HG03280 (cell line): ENCODE data around the gene ZBTB7A.

Experiments used
- ATAC-seq: cut with Tn5 transposase; IDR thresholded peaks from one replicate; pipeline ENCODE4 v1.9.1; 2021; ENCODE audit warnings: mild to moderate bottlenecking, moderate library complexity; ENCODE audit not compliant: unreplicated experiment

ZBTB7A gene

DNA sequence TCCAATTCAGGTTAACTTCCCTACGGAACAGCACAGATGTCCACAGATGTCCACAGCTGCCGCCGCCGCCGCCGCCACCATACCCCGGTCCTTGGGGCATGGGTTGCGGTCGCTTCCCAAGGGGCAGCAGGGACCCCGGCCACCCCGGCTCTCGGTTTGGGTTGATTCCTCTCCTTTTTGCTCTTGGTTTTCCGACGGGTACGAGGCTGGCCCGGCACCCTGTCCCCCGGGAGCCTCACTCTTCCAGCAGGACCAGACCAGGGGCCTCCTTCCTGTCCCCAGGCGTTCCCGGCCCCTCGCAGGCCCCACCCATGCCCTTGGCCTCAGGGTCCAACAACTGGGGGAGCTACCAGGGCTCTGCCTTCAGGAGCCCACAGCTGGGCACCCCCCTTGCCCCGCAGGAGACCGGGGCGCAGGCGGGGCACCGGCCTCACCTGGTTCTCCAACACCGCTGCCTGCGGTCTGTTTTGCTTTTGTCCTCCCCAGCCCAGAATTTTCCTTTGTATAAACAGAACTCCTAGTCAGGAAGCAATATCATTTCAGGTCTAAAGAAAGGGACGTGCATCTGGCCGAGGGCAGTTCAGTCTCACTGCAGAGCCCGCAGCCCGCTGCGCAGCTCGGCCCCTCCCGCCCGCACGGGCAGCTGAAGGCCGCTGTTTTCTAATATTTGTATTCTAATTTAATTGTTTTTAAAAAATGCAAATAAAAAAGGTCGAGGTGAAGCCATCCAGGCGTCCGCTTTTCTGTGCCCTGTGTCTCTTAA is 27.9 kb downstream of the ZBTB7A start:
- no peak for ATAC-seq

DNA sequence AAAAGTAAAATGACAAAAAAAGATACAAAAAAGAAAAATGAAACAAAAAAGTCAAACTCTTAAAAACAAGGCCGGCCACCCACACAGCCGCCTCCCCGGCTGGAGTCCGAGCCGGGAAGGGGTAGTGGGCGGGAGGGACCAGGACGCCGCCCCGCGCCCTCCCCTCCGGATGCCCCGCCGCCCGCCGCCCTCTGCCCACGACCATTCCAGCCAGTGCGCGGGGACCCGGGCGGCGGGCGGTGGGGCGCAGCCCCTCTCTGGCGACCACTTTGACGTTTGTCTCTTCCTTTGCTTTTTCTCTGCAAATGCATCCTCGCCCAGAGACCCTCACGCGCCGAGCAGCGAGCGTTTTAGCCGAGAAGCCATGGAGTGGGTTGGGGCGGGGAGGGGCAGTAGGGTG is 28.6 kb downstream of the ZBTB7A start:
- ATAC-seq, result no peak

GRCh38 chr19:4037301-4037949 is 29.3 kb downstream of the ZBTB7A start:
- no peak for ATAC-seq

GRCh38 chr19:4036576-4037300 is 30.0 kb downstream of the ZBTB7A start:
- ATAC-seq, result no peak

DNA sequence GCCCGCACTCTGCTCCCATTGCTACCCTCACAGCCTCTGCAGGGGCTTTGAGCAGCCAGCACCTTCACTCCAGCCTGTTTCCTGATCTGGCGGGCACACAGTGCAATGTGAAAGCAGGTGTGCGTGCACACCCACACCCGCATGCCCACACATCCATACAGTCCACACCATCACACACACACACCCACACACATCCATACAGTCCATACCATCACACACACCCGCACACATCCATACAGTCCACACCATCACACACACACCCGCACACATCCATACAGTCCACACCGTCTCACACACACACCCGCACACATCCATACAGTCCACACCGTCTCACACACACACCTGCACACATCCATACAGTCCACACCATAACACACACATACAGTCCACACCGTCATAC is 31.1 kb downstream of the ZBTB7A start:
- ATAC-seq, result no peak

GRCh38 chr19:4035018-4035566 is 31.6 kb downstream of the ZBTB7A start:
- no peak for ATAC-seq

DNA sequence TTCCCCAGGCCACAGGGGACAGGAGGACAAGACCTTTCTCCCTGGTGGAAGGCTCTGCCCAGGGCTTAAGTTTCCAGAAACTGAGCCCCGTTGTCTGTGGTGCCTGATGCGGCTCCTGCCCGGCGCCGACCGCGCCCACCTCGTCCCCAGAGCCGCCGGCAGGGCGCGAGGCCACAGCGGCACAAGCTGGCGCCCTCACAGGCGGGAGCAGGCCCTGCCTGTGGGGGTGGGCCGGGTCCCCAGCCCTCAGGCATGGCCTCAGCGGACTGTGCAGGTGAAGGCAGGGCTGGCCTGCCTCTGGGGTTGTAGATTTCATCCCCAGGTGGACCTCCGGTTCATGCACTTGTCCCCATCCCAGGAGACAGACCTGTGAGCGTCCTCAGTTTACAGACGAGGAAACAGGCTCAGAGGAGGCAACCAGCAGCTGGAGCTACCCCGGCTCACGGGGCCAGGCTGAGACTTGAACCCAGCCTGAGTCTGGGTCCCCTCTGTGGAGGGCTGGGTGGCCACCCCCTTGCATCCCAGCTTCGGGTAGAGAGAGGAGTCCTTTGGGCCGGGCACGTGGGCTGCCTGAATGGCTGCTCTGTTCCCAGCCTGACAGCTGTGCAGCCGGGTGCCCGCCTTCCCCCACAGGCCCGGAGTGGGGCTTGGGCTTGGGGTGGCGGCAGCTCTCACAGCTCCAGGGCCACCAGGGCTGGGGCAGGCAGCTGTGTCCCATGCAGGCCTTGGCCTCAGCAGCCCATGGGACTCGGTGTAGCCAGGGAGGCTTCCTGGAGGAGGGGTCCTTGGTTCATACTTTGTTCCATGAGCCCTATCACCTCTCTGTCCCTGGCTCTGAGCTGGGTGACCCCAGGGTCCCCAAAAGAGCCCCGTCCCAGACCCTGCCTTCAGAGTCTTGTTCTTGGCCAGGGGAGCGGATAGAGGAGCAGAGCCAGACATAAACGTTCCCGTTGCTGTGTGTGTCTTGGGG is 32.4 kb downstream of the ZBTB7A start:
- no peak for ATAC-seq

GRCh38 chr19:4033028-4033956 is 33.4 kb downstream of the ZBTB7A start:
- ATAC-seq, result no peak

GRCh38 chr19:4032436-4032835 is 34.3 kb downstream of the ZBTB7A start:
- ATAC-seq, result no peak

- ATAC-seq, result no peak
Observed at GRCh38 chr19:4031420-4031819, 35.3 kb downstream of the ZBTB7A start.

- no peak for ATAC-seq
Observed at GRCh38 chr19:4030981-4031380, 35.7 kb downstream of the ZBTB7A start.

GRCh38 chr19:4030552-4030951 is 36.1 kb downstream of the ZBTB7A start:
- no peak for ATAC-seq

GRCh38 chr19:4029247-4029614 is 37.5 kb downstream of the ZBTB7A start:
- ATAC-seq, result no peak

DNA sequence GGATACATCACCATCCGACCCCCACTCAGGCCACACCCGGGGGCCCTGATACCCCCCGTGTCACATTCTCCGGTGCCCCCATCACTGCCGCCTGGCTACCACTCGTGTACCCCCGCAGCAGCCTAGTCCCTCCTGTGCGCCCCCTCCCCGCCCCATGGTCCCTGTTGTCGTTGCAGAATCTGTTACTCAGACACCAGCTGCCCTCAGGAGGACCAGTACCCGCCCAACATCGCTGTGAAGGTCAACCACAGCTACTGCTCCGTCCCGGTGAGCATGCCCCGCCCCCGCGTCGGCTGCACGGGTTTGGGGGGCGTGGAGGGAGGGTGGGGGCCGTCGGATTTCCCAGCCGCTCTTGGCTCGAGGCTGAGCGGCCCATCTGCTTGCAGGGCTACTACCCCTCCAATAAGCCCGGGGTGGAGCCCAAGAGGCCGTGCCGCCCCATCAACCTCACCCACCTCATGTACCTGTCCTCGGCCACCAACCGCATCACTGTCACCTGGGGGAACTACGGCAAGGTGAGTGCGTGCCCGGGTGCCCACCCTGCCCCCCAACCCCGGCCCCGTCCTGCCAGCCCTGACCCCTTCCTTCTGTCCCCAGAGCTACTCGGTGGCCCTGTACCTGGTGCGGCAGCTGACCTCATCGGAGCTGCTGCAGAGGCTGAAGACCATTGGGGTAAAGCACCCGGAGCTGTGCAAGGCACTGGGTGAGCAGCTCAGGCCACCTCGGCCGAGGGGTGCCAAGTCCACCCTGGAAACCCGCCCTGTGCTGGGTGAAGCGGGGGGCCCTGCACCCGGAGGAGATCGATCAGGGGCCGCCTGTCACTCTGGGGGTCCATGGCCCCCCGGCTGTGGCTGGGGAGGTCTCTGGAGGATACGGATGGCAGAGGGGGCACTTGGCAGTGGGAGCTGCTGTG is 38.1 kb downstream of the ZBTB7A start:
- no peak for ATAC-seq

DNA sequence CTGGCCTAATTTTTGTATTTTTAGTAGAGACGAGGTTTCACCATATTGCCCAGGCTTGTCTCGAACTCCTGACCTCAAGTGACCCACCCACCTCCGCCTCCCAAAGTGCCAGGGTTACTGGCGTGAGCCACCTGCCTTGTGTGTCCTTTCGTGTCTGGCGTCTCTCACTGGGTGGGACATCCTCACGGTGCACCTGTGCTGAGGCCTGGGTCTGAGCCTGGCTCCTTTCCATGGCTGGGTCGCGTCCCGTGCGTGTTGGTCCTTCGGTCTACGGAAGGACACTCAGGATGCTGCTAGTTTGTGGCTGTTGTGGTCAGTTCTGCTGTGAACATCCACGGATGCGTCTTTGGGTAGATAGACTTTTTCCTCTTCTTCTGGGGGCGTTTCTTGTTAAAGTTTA is 39.6 kb downstream of the ZBTB7A start:
- ATAC-seq, result no peak

GRCh38 chr19:4025317-4025716 is 41.4 kb downstream of the ZBTB7A start:
- no peak for ATAC-seq

- ATAC-seq, result no peak
Observed at GRCh38 chr19:4023600-4024398, 42.9 kb downstream of the ZBTB7A start.

DNA sequence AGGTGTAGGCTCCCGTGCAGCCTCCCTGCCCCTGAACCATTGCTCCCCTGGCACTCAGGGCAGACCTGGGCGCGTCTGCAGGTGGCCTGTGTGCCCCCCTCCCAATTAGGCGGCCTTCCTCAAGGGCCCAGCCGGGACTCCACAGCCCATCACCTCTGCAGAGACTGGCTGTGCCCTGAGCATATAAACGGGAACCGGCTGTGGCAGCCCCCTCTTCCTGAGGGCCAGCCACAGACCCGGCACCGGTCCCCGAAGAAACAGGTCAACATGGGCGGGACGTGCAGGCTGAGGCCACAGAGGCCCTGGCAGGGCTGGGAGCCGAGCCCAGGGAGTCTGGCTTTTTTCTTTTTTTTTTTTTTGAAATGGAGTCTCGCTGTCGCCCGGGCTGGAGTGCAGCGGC is 47.1 kb downstream of the ZBTB7A start:
- ATAC-seq, result no peak
